ENCODE data around the gene TUBGCP3. TPM values are rescaled to one million over a fixed set of nuclear protein-coding genes. Genes with fewer than 3 reads are reported as not detected.
A peak's percentile ranks its signal among the peaks of the same experiment; 100 is the strongest.

The TUBGCP3 gene
- total RNA-seq, 2 experiments from 2014 or later: 30.6 to 31.3 TPM

DNA sequence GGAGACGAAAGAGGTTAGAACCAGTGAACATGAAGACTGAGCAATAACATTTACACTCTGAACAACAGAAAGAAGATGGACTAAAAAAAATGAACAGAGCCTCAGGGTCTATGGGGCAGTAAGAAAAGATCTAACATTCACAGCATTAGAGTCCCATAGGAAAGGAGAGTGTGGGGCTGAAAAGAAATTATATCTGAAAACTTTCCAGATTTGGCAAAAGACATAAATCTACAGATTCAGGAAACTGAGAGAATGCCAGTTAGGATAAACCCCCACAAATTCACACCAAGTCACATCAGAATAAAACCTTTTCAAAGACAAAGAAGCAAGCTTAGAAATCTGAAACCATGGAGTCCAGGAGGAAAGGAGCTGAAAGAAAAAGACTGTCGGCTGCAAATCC lies 20.3 kb upstream of the TUBGCP3 start:
- peaks cover 51% of the 10 kb centered on the region for H3K27me3 Mint-ChIP-seq
- TF ChIP-seq, protein P1, sequence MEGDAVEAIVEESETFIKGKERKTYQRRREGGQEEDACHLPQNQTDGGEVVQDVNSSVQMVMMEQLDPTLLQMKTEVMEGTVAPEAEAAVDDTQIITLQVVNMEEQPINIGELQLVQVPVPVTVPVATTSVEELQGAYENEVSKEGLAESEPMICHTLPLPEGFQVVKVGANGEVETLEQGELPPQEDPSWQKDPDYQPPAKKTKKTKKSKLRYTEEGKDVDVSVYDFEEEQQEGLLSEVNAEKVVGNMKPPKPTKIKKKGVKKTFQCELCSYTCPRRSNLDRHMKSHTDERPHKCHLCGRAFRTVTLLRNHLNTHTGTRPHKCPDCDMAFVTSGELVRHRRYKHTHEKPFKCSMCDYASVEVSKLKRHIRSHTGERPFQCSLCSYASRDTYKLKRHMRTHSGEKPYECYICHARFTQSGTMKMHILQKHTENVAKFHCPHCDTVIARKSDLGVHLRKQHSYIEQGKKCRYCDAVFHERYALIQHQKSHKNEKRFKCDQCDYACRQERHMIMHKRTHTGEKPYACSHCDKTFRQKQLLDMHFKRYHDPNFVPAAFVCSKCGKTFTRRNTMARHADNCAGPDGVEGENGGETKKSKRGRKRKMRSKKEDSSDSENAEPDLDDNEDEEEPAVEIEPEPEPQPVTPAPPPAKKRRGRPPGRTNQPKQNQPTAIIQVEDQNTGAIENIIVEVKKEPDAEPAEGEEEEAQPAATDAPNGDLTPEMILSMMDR (IDR thresholded peaks at IDR 0.05): no peak
- CTCF ChIA-PET: interaction anchor here (1.9 kb wide), 1 partner anchor 32 kb away, joined by 6 read pairs; no protein-coding TSS in a partner anchor
- peaks cover 12% of the 10 kb centered on the region for H3K4me1 ChIP-seq (ENCODE audit: insufficient read depth, low read length)
- no peaks in the 10 kb centered on the region for H3K9me3 ChIP-seq (ENCODE audit: control insufficient read depth in 1 of 2, insufficient read depth in 1 of 2, low read length in 2 of 2)
- no peak overlapping the region for H3K4me3 Mint-ChIP-seq
- intact Hi-C loops (cut with DNase I, micrococcal nuclease): loop anchor here (5.0 to 10.0 kb wide), 2 partner anchors 96 to 1543 kb away; no protein-coding TSS in a partner anchor
- H3K4me1 Mint-ChIP-seq (ENCODE audit: low read depth): peaks cover 9% of the 10 kb centered on the region
- no peaks in the 10 kb centered on the region for H3K36me3 ChIP-seq (ENCODE audit: insufficient read depth, low read length)
- no peak overlapping the region for H3K27ac Mint-ChIP-seq
- no peak for DNase-seq
- no peak for ATAC-seq (ENCODE audit: poor library complexity)
- H3K9me3 Mint-ChIP-seq: no peaks in the 10 kb centered on the region
- H3K27ac ChIP-seq (ENCODE audit: low read depth in 1 of 2, low read length in 2 of 2): no peak overlapping the region
- POLR2A ChIA-PET: no interaction called here
- H3K4me3 ChIP-seq (ENCODE audit: low read length): no peak overlapping the region
- no peaks in the 10 kb centered on the region for H3K36me3 Mint-ChIP-seq (ENCODE audit: low read depth)
- H3K27me3 ChIP-seq (ENCODE audit: control insufficient read depth in 1 of 2, insufficient read depth in 2 of 2, low read length in 2 of 2): no peaks in the 10 kb centered on the region

GRCh38 chr13:112606109-112607001 lies 18.4 kb upstream of the TUBGCP3 start:
- no peaks in the 10 kb centered on the region for H3K9me3 ChIP-seq (ENCODE audit: control insufficient read depth in 1 of 2, insufficient read depth in 1 of 2, low read length in 2 of 2)
- peaks cover 12% of the 10 kb centered on the region for H3K4me1 ChIP-seq (ENCODE audit: insufficient read depth, low read length)
- Mint-ChIP-seq H3K36me3 (ENCODE audit: low read depth) (no peaks in the 10 kb centered on the region), H3K4me1 (ENCODE audit: low read depth) (peaks cover 9% of the 10 kb centered on the region), H3K4me3 (peak overlapping the region; percentile 90), H3K9me3 (no peaks in the 10 kb centered on the region), H3K27ac (no peak overlapping the region), H3K27me3 (peaks cover 51% of the 10 kb centered on the region)
- no peak overlapping the region for H3K27ac ChIP-seq (ENCODE audit: low read depth in 1 of 2, low read length in 2 of 2)
- intact Hi-C loops (cut with DNase I, micrococcal nuclease): loop anchor here (2.0 to 10.0 kb wide), 3 partner anchors 94 to 1542 kb away; no protein-coding TSS in a partner anchor
- DNase-seq (peak; percentile 64 to 92 (median 82)), ATAC-seq (ENCODE audit: poor library complexity) (peak; percentile 97)
- H3K36me3 ChIP-seq (ENCODE audit: insufficient read depth, low read length): no peaks in the 10 kb centered on the region
- no peaks in the 10 kb centered on the region for H3K27me3 ChIP-seq (ENCODE audit: control insufficient read depth in 1 of 2, insufficient read depth in 2 of 2, low read length in 2 of 2)
- CTCF ChIA-PET: interaction anchor here (0.6 to 1.3 kb wide), 5 partner anchors 14 to 23 kb away, joined by 3 read pairs; no protein-coding TSS in a partner anchor
- TF ChIP-seq, protein P1 (IDR thresholded peaks at IDR 0.05): peak; percentile 97
- POLR2A ChIA-PET: interaction anchor here (0.7 to 0.9 kb wide), 2 partner anchors 17 to 1428 kb away, joined by 3 read pairs; no protein-coding TSS in a partner anchor
- peak overlapping the region; percentile 53 for H3K4me3 ChIP-seq (ENCODE audit: low read length)

DNA sequence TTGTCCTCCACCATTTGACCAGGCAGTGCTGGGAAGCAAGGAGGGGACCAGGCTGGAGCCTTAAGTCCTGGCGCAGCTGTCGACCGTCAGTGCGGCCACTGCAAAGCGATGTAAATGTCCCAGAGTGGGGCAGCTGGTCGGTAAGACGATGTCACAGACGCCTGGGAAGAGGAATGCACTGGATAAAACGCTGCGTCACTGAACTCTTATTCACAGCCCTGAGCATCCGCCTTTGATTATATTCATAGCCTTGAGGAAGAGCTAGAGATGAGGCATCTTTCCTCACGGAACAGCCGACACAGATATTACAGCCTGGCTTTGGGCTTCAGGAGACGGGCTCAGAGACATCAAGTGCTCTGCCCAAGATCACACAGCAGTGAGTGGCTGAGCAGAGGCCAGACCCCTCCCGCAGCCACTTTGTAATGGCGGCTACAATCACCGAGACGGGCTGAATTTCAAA lies 17.6 kb upstream of the TUBGCP3 start:
- Mint-ChIP-seq H3K36me3 (ENCODE audit: low read depth) (no peaks in the 10 kb centered on the region), H3K4me1 (ENCODE audit: low read depth) (peaks cover 9% of the 10 kb centered on the region), H3K27ac (no peak overlapping the region), H3K4me3 (peak overlapping the region; percentile 90), H3K27me3 (peaks cover 49% of the 10 kb centered on the region), H3K9me3 (no peaks in the 10 kb centered on the region)
- H3K36me3 ChIP-seq (ENCODE audit: insufficient read depth, low read length): no peaks in the 10 kb centered on the region
- intact Hi-C loops (cut with DNase I, micrococcal nuclease): loop anchor here (5.0 to 10.0 kb wide), 2 partner anchors 93 to 1541 kb away; no protein-coding TSS in a partner anchor
- TF ChIP-seq, protein P1 (IDR thresholded peaks at IDR 0.05): no peak
- H3K27me3 ChIP-seq (ENCODE audit: control insufficient read depth in 1 of 2, insufficient read depth in 2 of 2, low read length in 2 of 2): no peaks in the 10 kb centered on the region
- no peak for ATAC-seq (ENCODE audit: poor library complexity)
- no peaks in the 10 kb centered on the region for H3K9me3 ChIP-seq (ENCODE audit: control insufficient read depth in 1 of 2, insufficient read depth in 1 of 2, low read length in 2 of 2)
- POLR2A ChIA-PET: interaction anchor here (0.9 kb wide), 1 partner anchor 16 kb away, joined by 3 read pairs; no protein-coding TSS in a partner anchor
- DNase-seq: no peak
- CTCF ChIA-PET: interaction anchor here (0.9 to 1.3 kb wide), 3 partner anchors 18 to 22 kb away, joined by 3 read pairs; no protein-coding TSS in a partner anchor
- peaks cover 12% of the 10 kb centered on the region for H3K4me1 ChIP-seq (ENCODE audit: insufficient read depth, low read length)
- no peak overlapping the region for H3K27ac ChIP-seq (ENCODE audit: low read depth in 1 of 2, low read length in 2 of 2)
- H3K4me3 ChIP-seq (ENCODE audit: low read length): peak overlapping the region; percentile 53
